Middle frontal gyrus (tissue), 1 donor: ENCODE data around the gene COL18A1.
"Not testable (repeated sequence)": the region's sequence is repeated elsewhere in the genome, so short reads cannot be mapped to it uniquely, and the experiment has no call there.

Experiments
- DNase-seq: peaks from one replicate; pipeline ENCODE4 v3.0.0-alpha.2; 2015; ENCODE audit warnings: low spot score; ENCODE audit errors: extremely low spot score

COL18A1 gene

GRCh38 chr21:45440736-45441350 is 35.9 kb downstream of the COL18A1 start:
- DNase-seq, result no peak

GRCh38 chr21:45441431-45442255 is 36.7 kb downstream of the COL18A1 start:
- no peak for DNase-seq

GRCh38 chr21:45442276-45442675 is 37.3 kb downstream of the COL18A1 start:
- no peak for DNase-seq

GRCh38 chr21:45442686-45443594 is 38.0 kb downstream of the COL18A1 start:
- DNase-seq, result not testable (repeated sequence)

GRCh38 chr21:45443595-45444181 is 38.7 kb downstream of the COL18A1 start:
- DNase-seq, result no peak

GRCh38 chr21:45444385-45444784 is 39.4 kb downstream of the COL18A1 start:
- no peak for DNase-seq

GRCh38 chr21:45445369-45445768 is 40.4 kb downstream of the COL18A1 start:
- no peak for DNase-seq

GRCh38 chr21:45447821-45448220 is 42.9 kb downstream of the COL18A1 start:
- no peak for DNase-seq

GRCh38 chr21:45448283-45448809 is 43.4 kb downstream of the COL18A1 start:
- no peak for DNase-seq

- no peak for DNase-seq
Observed at GRCh38 chr21:45448810-45449657, 44.1 kb downstream of the COL18A1 start.

GRCh38 chr21:45449658-45450422 is 44.9 kb downstream of the COL18A1 start:
- no peak for DNase-seq

- no peak for DNase-seq
Observed at GRCh38 chr21:45450423-45451090, 45.6 kb downstream of the COL18A1 start.

GRCh38 chr21:45451091-45451740 is 46.3 kb downstream of the COL18A1 start:
- no peak for DNase-seq

- no peak for DNase-seq
Observed at GRCh38 chr21:45451771-45452182, 46.8 kb downstream of the COL18A1 start.

GRCh38 chr21:45452696-45453307 is 47.8 kb downstream of the COL18A1 start:
- no peak for DNase-seq

- DNase-seq, result no peak
Observed at GRCh38 chr21:45453308-45453950, 48.5 kb downstream of the COL18A1 start.
